BLaER1 treated with 17β-estradiol and CSF1 and Interleukin-3, amounts not matched to agents 10 nM and 100 nM (cell line): ENCODE data around the gene STPG3.

Experiments
- H3K27ac ChIP-seq, 11 experiments: shearing (Covaris generic); formaldehyde crosslinking; 2 replicates each; pipeline ENCODE4 v1.8.1; 2022
- H3K27me3 ChIP-seq, 11 experiments: shearing (Covaris generic); formaldehyde crosslinking; 2 replicates each; pipeline ENCODE4 v1.8.1; 2022
- H3K36me3 ChIP-seq, 11 experiments: shearing (Covaris generic); formaldehyde crosslinking; 2 replicates each; pipeline ENCODE4 v1.8.1; 2022
- H3K4me1 ChIP-seq, 10 experiments: shearing (Covaris generic); formaldehyde crosslinking; 2 replicates each; pipeline ENCODE4 v1.8.1; 2022
- H3K4me2 ChIP-seq, 11 experiments: shearing (Covaris generic); formaldehyde crosslinking; 2 replicates each; pipeline ENCODE4 v1.8.1; 2022
- H3K4me3 ChIP-seq, 10 experiments: shearing (Covaris generic); formaldehyde crosslinking; 2 replicates each; pipeline ENCODE4 v1.8.1; 2022
- H3K9ac ChIP-seq, 11 experiments: shearing (Covaris generic); formaldehyde crosslinking; 2 replicates each; pipeline ENCODE4 v1.8.1; 2022
- H3K9me3 ChIP-seq, 11 experiments: shearing (Covaris generic); formaldehyde crosslinking; replicated peaks in 1 of 11; 2 replicates each; pipeline ENCODE4 v1.8.1; 2022
- H4K20me1 ChIP-seq, 11 experiments: shearing (Covaris generic); formaldehyde crosslinking; 2 replicates each; pipeline ENCODE4 v1.8.1; 2022
- Cebpa-rat ChIP-seq, 11 experiments: shearing (Covaris generic); IDR thresholded peaks; 2 replicates each; pipeline ENCODE4 v1.8.1; 2022

STPG3 gene

DNA sequence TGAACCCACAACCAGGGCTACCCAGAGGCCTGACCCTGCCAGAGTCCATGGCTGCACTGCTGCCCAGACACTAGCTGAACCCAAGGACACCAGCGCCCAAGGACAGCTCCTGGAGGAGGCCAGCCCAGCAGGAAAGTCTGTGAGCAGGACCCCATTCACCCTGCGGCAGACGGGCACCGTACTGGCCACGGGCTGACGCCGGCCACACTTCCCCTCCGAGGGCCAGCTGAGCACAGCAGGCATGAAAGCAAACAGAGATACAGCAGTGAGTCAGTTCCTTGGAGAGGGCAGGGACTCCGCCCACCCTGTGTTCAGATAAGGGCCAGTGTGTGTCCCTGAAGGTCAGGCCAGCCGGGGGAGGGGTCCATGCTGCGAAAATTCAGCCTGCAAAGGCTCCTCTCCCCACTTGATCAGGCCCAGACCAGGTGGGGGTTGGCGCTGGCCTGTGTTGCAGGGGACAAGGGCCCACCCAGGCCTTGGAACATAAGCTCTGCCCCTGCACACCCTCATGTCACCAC, 32.3 kb upstream of the STPG3 start:
- Histone ChIP-seq H3K4me1 (peaks cover 30 to 63% (median 42%) of the 10 kb centered on the region in 10 experiments), H3K4me2 (peak overlapping the region in 5 of 11 experiments; percentile 46 to 96 (median 85); a peak in 10 of 22 replicates), H3K9me3 (no peaks in the 10 kb centered on the region), H3K36me3 (peaks cover 20 to 53% (median 38%) of the 10 kb centered on the region in 11 experiments; a peak in 20 of 22 replicates), H4K20me1 (peaks cover 0 to 58% (median 12%) of the 10 kb centered on the region in 11 experiments; a peak in 10 of 22 replicates), H3K9ac (peak overlapping the region in 7 of 11 experiments; percentile 17 to 74 (median 42); a peak in 10 of 22 replicates), H3K27me3 (no peaks in the 10 kb centered on the region), H3K27ac (peak overlapping the region in 4 of 11 experiments; percentile 49 to 68 (median 56); a peak in 7 of 22 replicates), H3K4me3 (peak overlapping the region in 1 of 10 experiments; percentile 43; a peak in 1 of 20 replicates)
- no peak for TF ChIP-seq Cebpa-rat (IDR thresholded peaks at IDR 0.05)

DNA sequence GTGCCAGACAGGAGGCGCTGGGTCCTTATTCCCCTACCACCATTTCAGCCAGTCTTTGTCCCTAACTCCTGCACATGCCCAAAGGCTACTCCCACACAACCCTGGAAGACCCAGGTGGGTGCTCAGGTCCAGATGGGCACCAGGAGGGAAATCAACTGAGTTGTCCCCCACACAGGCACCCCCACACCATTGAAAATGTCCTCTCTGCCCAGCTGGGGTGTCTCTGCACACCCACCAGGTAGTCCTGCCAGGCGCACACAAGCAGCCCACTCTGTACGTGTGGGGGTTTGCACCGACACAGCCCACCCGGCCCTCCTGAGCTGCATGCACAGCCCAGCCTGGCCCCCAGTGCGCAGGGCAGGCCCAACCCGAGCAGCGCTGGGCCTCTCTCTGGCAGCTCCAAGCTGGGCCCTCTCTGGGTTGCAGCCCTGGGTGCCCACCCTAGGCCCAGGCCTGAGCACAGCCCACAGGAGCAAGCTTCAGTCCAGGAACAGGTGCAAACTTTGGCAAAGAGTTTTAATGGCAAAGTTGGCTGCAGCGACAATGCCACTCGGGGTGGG, 31.2 kb upstream of the STPG3 start:
- no peaks in the 10 kb centered on the region for H3K27me3 ChIP-seq
- peak overlapping the region in 3 of 11 experiments; percentile 85 to 96 (median 86); a peak in 4 of 22 replicates for H3K4me2 ChIP-seq
- no peaks in the 10 kb centered on the region for H3K9me3 ChIP-seq
- peaks cover 0 to 48% (median 12%) of the 10 kb centered on the region in 11 experiments; a peak in 10 of 22 replicates for H4K20me1 ChIP-seq
- H3K4me1 ChIP-seq, result peaks cover 40 to 74% (median 53%) of the 10 kb centered on the region in 10 experiments
- H3K4me3 ChIP-seq, result no peak overlapping the region
- no peak for TF ChIP-seq Cebpa-rat (IDR thresholded peaks at IDR 0.05)
- peaks cover 12 to 43% (median 29%) of the 10 kb centered on the region in 11 experiments; a peak in 20 of 22 replicates for H3K36me3 ChIP-seq
- H3K9ac ChIP-seq, result no peak overlapping the region; a peak in 1 of 22 replicates
- H3K27ac ChIP-seq, result no peak overlapping the region

DNA sequence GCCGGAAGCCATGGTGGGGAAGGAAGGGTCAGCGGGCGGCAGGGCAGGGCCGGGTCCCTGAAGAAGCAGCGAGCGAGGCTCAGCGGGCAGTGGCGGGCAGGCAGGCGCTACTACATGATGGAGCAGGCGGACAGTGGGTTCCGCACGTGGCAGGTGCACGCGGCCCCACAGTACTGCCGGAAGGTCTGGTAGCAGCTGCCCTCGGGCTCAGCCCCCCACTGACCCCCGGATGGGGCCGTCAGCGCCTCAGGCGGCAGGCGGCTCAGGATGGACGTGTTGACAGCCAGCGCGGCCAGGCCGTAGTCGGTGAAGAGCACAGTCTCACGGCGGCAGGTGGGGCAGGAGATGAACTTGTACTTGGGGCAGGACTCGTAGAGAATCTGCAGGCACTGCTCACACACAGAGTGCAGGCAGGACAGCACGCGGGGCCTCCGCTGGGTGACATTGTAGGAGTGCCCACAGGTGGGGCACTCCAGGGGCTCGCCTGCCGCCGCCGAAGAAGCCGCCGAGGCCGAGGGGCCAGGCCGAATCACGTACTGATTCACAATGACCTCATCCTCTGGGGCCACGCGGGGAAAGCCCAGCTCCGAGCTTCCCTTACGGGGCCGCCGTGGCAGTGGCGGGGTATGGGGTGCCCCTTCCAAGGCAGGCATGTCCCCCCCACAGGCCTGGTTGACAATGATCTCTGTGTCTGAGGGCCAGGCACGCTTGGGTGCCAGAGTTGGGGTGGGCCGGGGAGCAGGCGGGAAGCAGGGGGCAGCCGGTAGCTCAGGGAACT, 30.6 kb upstream of the STPG3 start:
- Histone ChIP-seq H3K27me3 (no peaks in the 10 kb centered on the region), H4K20me1 (peaks cover 0 to 42% (median 11%) of the 10 kb centered on the region in 11 experiments; a peak in 10 of 22 replicates), H3K4me1 (peaks cover 47 to 80% (median 59%) of the 10 kb centered on the region in 10 experiments), H3K27ac (no peak overlapping the region), H3K9ac (peak overlapping the region in 2 of 11 experiments; percentile 9 to 22; a peak in 1 of 22 replicates), H3K4me3 (no peak overlapping the region), H3K9me3 (no peaks in the 10 kb centered on the region), H3K4me2 (peak overlapping the region in 3 of 11 experiments; percentile 6 to 85 (median 12); a peak in 4 of 22 replicates), H3K36me3 (peaks cover 9 to 36% (median 23%) of the 10 kb centered on the region in 11 experiments; a peak in 18 of 22 replicates)
- TF ChIP-seq Cebpa-rat (IDR thresholded peaks at IDR 0.05), result no peak

DNA sequence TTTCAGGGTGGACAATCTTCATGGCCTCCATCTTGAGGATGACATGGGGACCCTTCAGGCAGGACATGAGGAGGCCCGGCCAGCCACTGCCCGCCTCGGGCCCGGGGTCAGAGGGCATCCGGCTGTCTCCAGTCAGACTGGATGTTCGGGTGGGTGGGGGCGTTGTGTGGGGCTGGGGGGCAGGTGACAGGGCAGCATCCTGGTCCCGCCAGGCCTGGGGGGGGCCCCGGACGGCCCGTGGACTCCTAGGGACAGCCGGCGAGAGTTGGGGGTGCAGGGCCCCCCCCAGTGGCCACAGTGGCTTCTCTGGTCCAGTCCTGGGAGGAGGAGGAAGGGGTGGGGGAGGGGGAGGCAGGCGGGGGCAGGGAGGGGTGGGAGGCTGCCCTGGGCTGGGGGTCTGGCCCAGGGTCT, 30.0 kb upstream of the STPG3 start:
- H3K4me2 ChIP-seq, result peak overlapping the region in 9 of 11 experiments; percentile 99 to 100 (median 100); a peak in 13 of 22 replicates
- no peak overlapping the region for H3K27ac ChIP-seq
- H3K27me3 ChIP-seq, result no peaks in the 10 kb centered on the region
- no peaks in the 10 kb centered on the region for H3K9me3 ChIP-seq
- TF ChIP-seq Cebpa-rat (IDR thresholded peaks at IDR 0.05), result no peak
- H4K20me1 ChIP-seq, result peaks cover 0 to 40% (median 7%) of the 10 kb centered on the region in 11 experiments; a peak in 9 of 22 replicates
- H3K36me3 ChIP-seq, result peaks cover 3 to 30% (median 17%) of the 10 kb centered on the region in 11 experiments; a peak in 12 of 22 replicates
- H3K4me1 ChIP-seq, result peaks cover 49 to 83% (median 61%) of the 10 kb centered on the region in 10 experiments
- peak overlapping the region in 3 of 11 experiments; percentile 83 to 91 (median 85); a peak in 5 of 22 replicates for H3K9ac ChIP-seq
- H3K4me3 ChIP-seq, result peak overlapping the region in 4 of 10 experiments; percentile 69 to 79 (median 74); a peak in 6 of 20 replicates

DNA sequence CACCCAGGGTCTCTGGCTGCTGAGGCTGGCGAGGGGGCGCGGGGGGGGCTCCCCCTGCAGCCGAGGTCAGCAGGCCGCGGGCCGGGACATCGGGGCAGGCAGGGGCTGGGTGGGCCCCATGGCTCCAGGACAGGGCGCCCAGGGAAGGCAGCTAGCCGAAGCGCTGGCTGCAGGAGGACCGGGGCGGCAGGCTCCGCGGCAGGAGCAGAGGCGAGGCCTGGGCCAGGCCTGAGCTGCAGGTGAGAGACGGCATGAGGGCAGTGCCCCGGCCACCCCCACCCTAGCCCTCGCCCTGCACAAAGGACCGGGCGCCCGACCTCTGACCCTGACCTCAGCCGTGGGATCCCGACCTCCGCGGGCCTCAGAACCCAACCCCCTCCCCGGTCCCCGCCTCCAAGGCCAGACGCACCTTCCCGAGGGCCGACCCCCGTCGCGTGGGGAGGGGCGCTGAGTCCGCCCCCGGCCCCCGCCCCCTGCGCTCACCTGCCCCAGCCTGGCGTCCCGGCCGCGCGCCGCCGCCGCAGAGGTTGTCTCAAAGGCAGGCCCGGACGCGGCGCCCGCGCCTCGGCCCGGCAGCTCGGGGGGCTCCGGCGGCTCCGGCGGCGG, 29.5 kb upstream of the STPG3 start:
- Histone ChIP-seq H3K27ac (peak overlapping the region; percentile 37 to 75 (median 68); a peak in 19 of 22 replicates), H3K9ac (peak overlapping the region; percentile 67 to 94 (median 88)), H4K20me1 (peaks cover 0 to 35% (median 7%) of the 10 kb centered on the region in 11 experiments; a peak in 9 of 22 replicates), H3K36me3 (peaks cover 0 to 25% (median 12%) of the 10 kb centered on the region in 11 experiments; a peak in 6 of 22 replicates), H3K9me3 (no peaks in the 10 kb centered on the region), H3K4me1 (peaks cover 44 to 82% (median 57%) of the 10 kb centered on the region in 10 experiments), H3K27me3 (no peaks in the 10 kb centered on the region), H3K4me2 (peak overlapping the region; percentile 99 to 100 (median 100)), H3K4me3 (peak overlapping the region; percentile 64 to 79 (median 72))
- TF ChIP-seq Cebpa-rat (IDR thresholded peaks at IDR 0.05), result no peak

DNA sequence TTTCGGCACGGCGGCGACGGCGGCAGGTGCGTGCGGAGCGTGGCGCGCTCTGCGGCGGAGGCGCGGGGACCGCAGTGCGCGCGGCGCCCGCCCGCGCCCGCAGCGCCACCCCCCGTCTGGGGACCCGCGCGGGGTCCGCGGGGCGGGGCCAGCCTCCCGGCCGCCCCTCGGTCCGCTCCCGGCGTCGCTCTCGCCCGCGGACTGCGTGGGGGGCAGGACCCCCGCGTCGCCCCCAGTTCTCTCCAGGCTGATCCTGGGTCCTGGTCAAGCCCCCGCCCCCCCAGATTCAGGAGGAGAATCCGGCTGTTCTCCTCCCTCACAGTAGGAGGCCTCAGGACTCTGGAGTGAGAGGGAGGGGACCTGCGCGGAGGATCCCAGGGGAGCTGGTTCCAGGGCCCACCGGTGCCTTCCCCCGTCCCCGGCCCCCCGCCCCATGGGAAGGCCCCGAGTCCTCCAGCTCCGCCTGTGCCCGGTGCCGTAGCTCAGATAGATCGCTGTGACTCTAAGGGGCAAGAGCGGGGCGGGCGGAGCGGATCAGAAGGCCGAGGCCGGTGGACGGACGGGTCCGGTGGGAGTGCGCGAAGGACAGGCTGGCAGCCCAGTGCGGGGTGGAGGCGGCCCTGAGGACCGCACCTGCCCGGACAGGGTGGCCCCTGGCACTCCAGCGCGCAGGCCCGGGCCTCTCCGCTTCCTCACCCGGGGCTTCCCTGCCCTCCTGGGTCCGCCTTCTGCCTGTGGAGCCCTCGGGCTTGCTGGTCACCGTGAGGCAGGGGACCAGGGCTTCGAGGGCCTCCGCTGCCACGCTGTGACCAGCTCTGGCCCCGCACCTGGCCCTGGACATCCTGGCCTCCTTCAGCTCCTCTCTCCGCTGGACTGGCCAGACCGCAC, 28.7 kb upstream of the STPG3 start, which contains the start of gene RNF208:
TSS of gene RNF208 (minus strand) at position 51 of the 888 bp plus-strand sequence. CDS start 1,028 bp downstream, outside the sequence.
- Histone ChIP-seq H3K27me3 (no peaks in the 10 kb centered on the region), H3K4me2 (peak within 1 kb of the TSS; percentile 99 to 100 (median 100)), H3K4me1 (peaks cover 36 to 82% (median 54%) of the 10 kb centered on the region in 10 experiments), H3K9ac (peak within 1 kb of the TSS; percentile 67 to 94 (median 88)), H3K27ac (peak within 1 kb of the TSS; percentile 55 to 75 (median 71)), H3K9me3 (no peaks in the 10 kb centered on the region), H3K36me3 (peaks cover 0 to 21% (median 8%) of the 10 kb centered on the region in 11 experiments; a peak in 6 of 22 replicates), H4K20me1 (peaks cover 0 to 27% (median 7%) of the 10 kb centered on the region in 11 experiments; a peak in 9 of 22 replicates), H3K4me3 (peak within 1 kb of the TSS; percentile 64 to 79 (median 72))
- no peak for TF ChIP-seq Cebpa-rat (IDR thresholded peaks at IDR 0.05)
